GM06990 (cell line): ENCODE measurements around the gene MVP.

Experiments
- DNase-seq: peaks from one replicate; pipeline ENCODE4 v3.0.0-alpha.2; 2011; ENCODE audit not compliant: insufficient read length; ENCODE audit errors: extremely low read depth
- H3K27me3 ChIP-seq: replicated peaks from 2 replicates; pipeline ENCODE4 v1.6.0; 2011; ENCODE audit warnings: low read length; ENCODE audit not compliant: control insufficient read depth, insufficient read depth
- H3K36me3 ChIP-seq: 2 replicates; pipeline ENCODE4 v1.5.1; 2011; ENCODE audit warnings: low read length; ENCODE audit not compliant: control insufficient read depth, insufficient read depth
- H3K4me3 ChIP-seq: replicated peaks from 2 replicates; pipeline ENCODE4 v1.5.1; 2011; ENCODE audit warnings: low read depth, mild to moderate bottlenecking, control low read depth, low read length
- TF ChIP-seq, protein P1 (sequence below): IDR thresholded peaks from 2 replicates; pipeline ENCODE4 v1.5.1; 2011; ENCODE audit warnings: low read length, control low read depth, mild to moderate bottlenecking, inconsistent platforms; ENCODE audit not compliant: insufficient read depth, poor library complexity, severe bottlenecking

Gene MVP

DNA sequence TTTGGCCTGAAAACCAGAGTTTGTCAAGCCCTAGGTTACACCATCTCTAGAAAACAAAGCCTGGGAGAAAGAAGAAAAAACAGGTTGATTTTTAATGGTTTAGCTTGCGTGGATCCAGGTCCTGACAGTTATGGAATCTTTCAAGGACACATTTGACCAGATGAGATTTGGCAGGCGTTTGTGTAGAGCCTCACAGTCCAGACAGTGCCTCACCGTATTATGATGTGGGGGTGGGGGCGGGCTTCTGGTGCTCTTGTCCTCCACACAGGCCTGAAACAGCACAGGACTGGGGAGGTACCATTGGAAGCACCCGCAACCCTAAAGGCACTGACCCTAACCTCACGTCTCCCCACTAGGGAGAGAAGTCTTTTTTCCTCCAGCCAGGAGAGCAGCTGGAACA, 19.6 kb downstream of the MVP start:
- no peak for DNase-seq
- Histone ChIP-seq H3K4me3 (no peak overlapping the region), H3K36me3 (peaks cover 23% of the 10 kb centered on the region), H3K27me3 (no peaks in the 10 kb centered on the region)
- TF ChIP-seq, protein P1, sequence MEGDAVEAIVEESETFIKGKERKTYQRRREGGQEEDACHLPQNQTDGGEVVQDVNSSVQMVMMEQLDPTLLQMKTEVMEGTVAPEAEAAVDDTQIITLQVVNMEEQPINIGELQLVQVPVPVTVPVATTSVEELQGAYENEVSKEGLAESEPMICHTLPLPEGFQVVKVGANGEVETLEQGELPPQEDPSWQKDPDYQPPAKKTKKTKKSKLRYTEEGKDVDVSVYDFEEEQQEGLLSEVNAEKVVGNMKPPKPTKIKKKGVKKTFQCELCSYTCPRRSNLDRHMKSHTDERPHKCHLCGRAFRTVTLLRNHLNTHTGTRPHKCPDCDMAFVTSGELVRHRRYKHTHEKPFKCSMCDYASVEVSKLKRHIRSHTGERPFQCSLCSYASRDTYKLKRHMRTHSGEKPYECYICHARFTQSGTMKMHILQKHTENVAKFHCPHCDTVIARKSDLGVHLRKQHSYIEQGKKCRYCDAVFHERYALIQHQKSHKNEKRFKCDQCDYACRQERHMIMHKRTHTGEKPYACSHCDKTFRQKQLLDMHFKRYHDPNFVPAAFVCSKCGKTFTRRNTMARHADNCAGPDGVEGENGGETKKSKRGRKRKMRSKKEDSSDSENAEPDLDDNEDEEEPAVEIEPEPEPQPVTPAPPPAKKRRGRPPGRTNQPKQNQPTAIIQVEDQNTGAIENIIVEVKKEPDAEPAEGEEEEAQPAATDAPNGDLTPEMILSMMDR = no peak

DNA sequence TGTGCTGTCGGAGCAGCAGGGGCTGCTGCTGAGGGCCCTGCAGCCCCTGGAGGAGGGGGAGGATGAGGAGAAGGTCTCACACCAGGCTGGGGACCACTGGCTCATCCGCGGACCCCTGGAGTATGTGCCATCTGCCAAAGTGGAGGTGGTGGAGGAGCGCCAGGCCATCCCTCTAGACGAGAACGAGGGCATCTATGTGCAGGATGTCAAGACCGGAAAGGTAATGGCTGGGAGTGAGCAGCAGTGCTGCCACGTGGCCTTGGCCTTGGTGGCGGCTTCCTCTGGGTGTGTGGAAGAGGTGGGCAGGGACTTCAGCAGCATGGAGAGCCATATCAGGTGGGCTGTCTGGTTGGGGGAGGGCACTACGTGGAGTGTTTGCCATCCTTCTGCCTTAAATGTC, 20.0 kb downstream of the MVP start:
- peaks cover 24% of the 10 kb centered on the region for H3K36me3 ChIP-seq
- DNase-seq = no peak
- no peak overlapping the region for H3K4me3 ChIP-seq
- no peaks in the 10 kb centered on the region for H3K27me3 ChIP-seq
- TF ChIP-seq, protein P1 = no peak

DNA sequence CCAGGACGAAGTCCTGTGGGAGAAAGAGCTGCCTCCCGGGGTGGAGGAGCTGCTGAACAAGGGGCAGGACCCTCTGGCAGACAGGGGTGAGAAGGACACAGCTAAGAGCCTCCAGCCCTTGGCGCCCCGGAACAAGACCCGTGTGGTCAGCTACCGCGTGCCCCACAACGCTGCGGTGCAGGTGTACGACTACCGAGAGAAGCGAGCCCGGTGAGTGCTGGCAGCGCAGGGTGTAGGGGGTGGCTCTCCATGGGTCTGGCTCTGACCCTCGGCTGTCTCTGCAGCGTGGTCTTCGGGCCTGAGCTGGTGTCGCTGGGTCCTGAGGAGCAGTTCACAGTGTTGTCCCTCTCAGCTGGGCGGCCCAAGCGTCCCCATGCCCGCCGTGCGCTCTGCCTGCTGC, 21.4 kb downstream of the MVP start:
- Histone ChIP-seq H3K27me3 (no peaks in the 10 kb centered on the region), H3K4me3 (no peak overlapping the region), H3K36me3 (peaks cover 28% of the 10 kb centered on the region)
- TF ChIP-seq, protein P1 = no peak
- no peak for DNase-seq

DNA sequence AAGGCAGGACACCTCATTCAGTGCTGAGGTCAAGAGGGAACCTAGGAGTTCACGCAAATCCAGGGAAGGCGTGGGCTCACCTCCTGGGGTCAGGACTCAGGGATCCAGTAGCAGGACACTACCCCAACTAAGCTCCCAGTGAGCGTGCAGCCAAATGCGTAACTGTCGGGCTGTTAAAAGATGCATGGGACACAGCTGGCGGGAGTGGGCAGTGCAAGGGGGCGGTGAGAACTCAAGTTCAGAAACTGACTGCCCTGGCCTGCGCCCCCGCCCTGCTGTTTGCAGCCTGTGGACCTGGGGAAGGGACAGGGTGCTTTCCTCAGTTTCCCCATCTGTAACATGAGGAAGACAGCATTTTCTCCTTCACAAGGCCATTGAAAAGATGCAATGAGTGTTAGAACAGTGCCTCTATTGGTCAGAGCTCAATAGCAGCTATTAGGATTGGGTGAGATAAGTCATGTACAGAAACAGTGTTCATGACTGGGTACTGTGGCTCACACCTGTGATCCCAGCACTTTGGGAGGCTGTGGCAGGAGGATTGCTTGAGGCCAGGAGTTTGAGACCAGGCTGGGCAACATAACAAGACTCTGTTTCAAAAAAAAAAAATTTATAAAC, 22.6 kb downstream of the MVP start:
- H3K36me3 ChIP-seq = peaks cover 31% of the 10 kb centered on the region
- no peak for DNase-seq

DNA sequence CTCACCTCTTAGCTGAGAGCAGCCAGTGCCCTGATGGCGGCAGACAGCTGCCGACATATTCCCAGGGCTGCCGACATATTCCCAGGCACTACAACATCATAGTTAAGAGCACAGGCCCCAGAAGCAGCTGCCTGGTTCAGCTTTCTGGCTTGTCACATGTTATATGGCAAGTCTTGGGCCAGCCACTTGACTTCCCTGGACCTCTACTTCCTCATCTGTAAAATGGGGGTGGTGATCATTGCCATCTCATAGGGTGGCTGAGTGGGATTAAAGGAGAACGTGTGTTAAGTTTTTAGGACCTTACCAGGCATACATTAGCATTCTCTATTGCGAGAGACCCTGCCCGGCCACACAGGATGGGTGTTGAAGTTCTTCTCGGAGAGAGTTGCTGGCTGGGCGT, 23.7 kb downstream of the MVP start:
- peaks cover 31% of the 10 kb centered on the region for H3K36me3 ChIP-seq
- TF ChIP-seq, protein P1 = no peak
- no peak overlapping the region for H3K4me3 ChIP-seq
- no peak for DNase-seq
- H3K27me3 ChIP-seq = no peaks in the 10 kb centered on the region

More for the DNA sequence above, 22.6 kb downstream of the MVP start:
- TF ChIP-seq, protein P1 = no peak
- H3K4me3 ChIP-seq = no peak overlapping the region
- no peaks in the 10 kb centered on the region for H3K27me3 ChIP-seq
